ENCODE results near the gene UNG.

- TF ChIP-seq CTCF (IDR thresholded peaks at IDR 0.05) (no peak), POLR2AphosphoS5 (IDR thresholded peaks at IDR 0.05) (no peak), POLR2A (IDR thresholded peaks at IDR 0.05) (no peak)
These were observed 13.0 kb upstream of the UNG start for GRCh38 chr12:109084425-109084824.
